Smooth muscle cell (in vitro differentiated cells): ENCODE data around the gene DMRT1. TPM values are rescaled to one million over a fixed set of nuclear protein-coding genes. Genes with fewer than 3 reads are reported as not detected.

Experiments used
- DNase-seq: peaks from one replicate; lab custom pipeline; 2025; ENCODE audit not compliant: unreplicated experiment; lab: John Stamatoyannopoulos, UW
- H2AFZ ChIP-seq: fragments of 200-600 bp; sonication (generic); 2 replicates; pipeline ENCODE4 v1.6.0; 2016; ENCODE audit warnings: antibody characterized with exemption, low read depth, mild to moderate bottlenecking
- H3F3A ChIP-seq: fragments of 200-600 bp; sonication (generic); 2 replicates; pipeline ENCODE4 v1.6.0; 2017; ENCODE audit warnings: antibody characterized with exemption, low read depth
- H3K27ac ChIP-seq: fragments of 200-600 bp; sonication (generic); 2 replicates; pipeline ENCODE4 v1.5.1; 2016; ENCODE audit warnings: low read depth, mild to moderate bottlenecking
- H3K27me3 ChIP-seq: fragments of 200-600 bp; sonication (generic); 2 replicates; pipeline ENCODE4 v1.6.1; 2016; ENCODE audit warnings: low read depth, mild to moderate bottlenecking
- H3K36me3 ChIP-seq: fragments of 200-600 bp; sonication (generic); 2 replicates; pipeline ENCODE4 v1.5.1; 2016; ENCODE audit warnings: low read depth
- H3K4me1 ChIP-seq: fragments of 200-600 bp; sonication (generic); 2 replicates; pipeline ENCODE4 v1.5.1; 2016; ENCODE audit warnings: low read depth
- H3K4me2 ChIP-seq: fragments of 200-600 bp; sonication (generic); 2 replicates; pipeline ENCODE4 v1.6.0; 2016; ENCODE audit warnings: mild to moderate bottlenecking
- H3K4me3 ChIP-seq: fragments of 200-600 bp; sonication (generic); 2 replicates; pipeline ENCODE4 v1.5.1; 2016; ENCODE audit warnings: mild to moderate bottlenecking
- H3K79me2 ChIP-seq: fragments of 200-600 bp; sonication (generic); 2 replicates; pipeline ENCODE4 v1.6.0; 2016; ENCODE audit warnings: low read depth, mild to moderate bottlenecking
- H3K9ac ChIP-seq: fragments of 200-600 bp; sonication (generic); 2 replicates; pipeline ENCODE4 v1.6.0; 2016; ENCODE audit warnings: low read depth
- H3K9me3 ChIP-seq: fragments of 200-600 bp; sonication (generic); replicated peaks from 2 replicates; pipeline ENCODE4 v1.5.1; 2016; ENCODE audit warnings: low read depth
- H4K20me1 ChIP-seq: fragments of 200-600 bp; sonication (generic); 2 replicates; pipeline ENCODE4 v1.6.0; 2016; ENCODE audit warnings: low read depth
- CTCF ChIP-seq: fragments of 200-600 bp; sonication (generic); IDR thresholded peaks from 2 replicates; pipeline ENCODE4 v1.5.1; 2017; ENCODE audit warnings: borderline replicate concordance, mild to moderate bottlenecking, antibody characterized with exemption; ENCODE audit not compliant: insufficient read depth, poor library complexity, severe bottlenecking
- whole genome bisulfite sequencing: methylation state at CpG from one replicate; pipeline ENCODE4 v1.1.7; 2016; ENCODE audit warnings: low lambda C conversion rate; 5-methylcytosine and 5-hydroxymethylcytosine counted together
- polyA plus RNA-seq: library from polyadenylated mRNA; unstranded; fragments of >200 nt; fragmentation: Nextera tagmentation; extraction: Ambion mirVana; gene quantifications from 2 replicates; pipeline ENCODE4 v1.2.1, GENCODE V29; 2016
- total RNA-seq: library from RNA; depleted of rRNA; stranded (reverse); fragments of >200 nt; gene quantifications from 2 replicates; pipeline ENCODE4 v1.2.3, GENCODE V29; 2014

Gene DMRT1
- total and polyA plus RNA-seq, 2 experiments from 2014 or later = 0.58 TPM; not detected in 1

- no peaks in the 10 kb centered on the region for H3F3A ChIP-seq
- no peak overlapping the region for H3K4me3 ChIP-seq
- H4K20me1 ChIP-seq = no peaks in the 10 kb centered on the region
- H3K79me2 ChIP-seq = no peaks in the 10 kb centered on the region
- no peak for TF ChIP-seq CTCF
- no peaks in the 10 kb centered on the region for H3K9me3 ChIP-seq
- 16% methylated on average over 12 of the region's 12 CpGs for WGBS
- no peak overlapping the region for H3K27ac ChIP-seq
- H2AFZ ChIP-seq = no peak overlapping the region
- H3K4me1 ChIP-seq = peaks cover 13% of the 10 kb centered on the region
- peaks cover 74% of the 10 kb centered on the region for H3K27me3 ChIP-seq
- no peak overlapping the region for H3K4me2 ChIP-seq
- no peak for DNase-seq
- no peak overlapping the region for H3K9ac ChIP-seq
- H3K36me3 ChIP-seq = no peaks in the 10 kb centered on the region
These were observed 1.9 kb downstream of the DMRT1 start for GRCh38 chr9:843427-843785.

- 70% methylated on average over 7 of the region's 7 CpGs for WGBS
- no peak overlapping the region for H3K27ac ChIP-seq
- no peak overlapping the region for H3K9ac ChIP-seq
- no peaks in the 10 kb centered on the region for H4K20me1 ChIP-seq
- no peaks in the 10 kb centered on the region for H3K36me3 ChIP-seq
- H3K9me3 ChIP-seq = no peaks in the 10 kb centered on the region
- DNase-seq = no peak
- H3K4me1 ChIP-seq = peaks cover 5% of the 10 kb centered on the region
- H3K79me2 ChIP-seq = no peaks in the 10 kb centered on the region
- no peak overlapping the region for H3K4me3 ChIP-seq
- peaks cover 43% of the 10 kb centered on the region for H3K27me3 ChIP-seq
- TF ChIP-seq CTCF = no peak
- H3K4me2 ChIP-seq = no peak overlapping the region
- no peaks in the 10 kb centered on the region for H3F3A ChIP-seq
- H2AFZ ChIP-seq = no peak overlapping the region
These were observed 5.4 kb downstream of the DMRT1 start for GRCh38 chr9:846852-847251.

- Histone ChIP-seq H4K20me1 (no peaks in the 10 kb centered on the region), H3K9ac (no peak overlapping the region), H3K9me3 (no peaks in the 10 kb centered on the region), H3K36me3 (no peaks in the 10 kb centered on the region), H3K27me3 (peaks cover 37% of the 10 kb centered on the region), H3K4me3 (no peak overlapping the region), H3K4me2 (no peak overlapping the region), H3K27ac (no peak overlapping the region), H2AFZ (no peak overlapping the region), H3K79me2 (no peaks in the 10 kb centered on the region), H3K4me1 (peaks cover 5% of the 10 kb centered on the region), H3F3A (no peaks in the 10 kb centered on the region)
- TF ChIP-seq CTCF = no peak
- WGBS = 80% methylated on average over 6 of the region's 6 CpGs
- DNase-seq = no peak
These were observed 6.0 kb downstream of the DMRT1 start for GRCh38 chr9:847505-847904.

GRCh38 chr9:849431-849830 is 7.9 kb downstream of the DMRT1 start:
- H3K4me3 ChIP-seq = no peak overlapping the region
- no peak for TF ChIP-seq CTCF
- no peaks in the 10 kb centered on the region for H3K9me3 ChIP-seq
- H3K27me3 ChIP-seq = peaks cover 17% of the 10 kb centered on the region
- no peak overlapping the region for H2AFZ ChIP-seq
- no peaks in the 10 kb centered on the region for H4K20me1 ChIP-seq
- no peak overlapping the region for H3K27ac ChIP-seq
- DNase-seq = no peak
- H3F3A ChIP-seq = no peaks in the 10 kb centered on the region
- H3K36me3 ChIP-seq = no peaks in the 10 kb centered on the region
- no peak overlapping the region for H3K9ac ChIP-seq
- 76% methylated on average over 5 of the region's 5 CpGs for WGBS
- H3K4me1 ChIP-seq = no peaks in the 10 kb centered on the region
- no peak overlapping the region for H3K4me2 ChIP-seq
- H3K79me2 ChIP-seq = no peaks in the 10 kb centered on the region
